Measurements from ENCODE around the gene EIF2AK3. TPM values are rescaled to one million over a fixed set of nuclear protein-coding genes. Genes with fewer than 3 reads are reported as not detected.

EIF2AK3 gene
- total RNA-seq, 1 donor from 2014 or later = 27.1 TPM

- H3K4me2 ChIP-seq (ENCODE audit: low read length) = no peak overlapping the region
- H3K79me2 ChIP-seq (ENCODE audit: insufficient read depth, low read length) = no peaks in the 10 kb centered on the region
- no peak overlapping the region for H3K27ac Mint-ChIP-seq (ENCODE audit: unreplicated experiment)
- no peak overlapping the region for H3K4me3 Mint-ChIP-seq (ENCODE audit: unreplicated experiment)
- FAIRE-seq (no peak), DNase-seq (ENCODE audit: low read depth) (peak; percentile 13)
- no peaks in the 10 kb centered on the region for H3K27me3 Mint-ChIP-seq (ENCODE audit: low read depth, unreplicated experiment)
- TF ChIP-seq EZH2 (IDR thresholded peaks at IDR 0.05; ENCODE audit: insufficient read depth, low read length) (no peak), CTCF (IDR thresholded peaks at IDR 0.05; ENCODE audit: insufficient read depth, low read depth, low read length) (no peak)
- H3K4me3 ChIP-seq (ENCODE audit: insufficient read depth, low read depth, low read length) = no peak overlapping the region
- no peak overlapping the region for H3K9ac ChIP-seq (ENCODE audit: low read length)
- H3K27me3 ChIP-seq (ENCODE audit: insufficient read depth, low read length) = no peaks in the 10 kb centered on the region
- H3K36me3 ChIP-seq (ENCODE audit: insufficient read depth, low read length) = no peaks in the 10 kb centered on the region
- H2AFZ ChIP-seq (ENCODE audit: low read depth, low read length) = no peak overlapping the region
- no peaks in the 10 kb centered on the region for H3K4me1 ChIP-seq (ENCODE audit: insufficient read depth, low read length)
- no peak overlapping the region for H3K27ac ChIP-seq (ENCODE audit: low read depth, low read length)
- no peaks in the 10 kb centered on the region for H3K9me3 ChIP-seq (ENCODE audit: insufficient read depth, low read depth, low read length)
- H4K20me1 ChIP-seq (ENCODE audit: insufficient read depth, low read length) = no peaks in the 10 kb centered on the region
- no peaks in the 10 kb centered on the region for H3K36me3 Mint-ChIP-seq (ENCODE audit: low read depth, unreplicated experiment)
- no peaks in the 10 kb centered on the region for H3K4me1 Mint-ChIP-seq (ENCODE audit: low read depth, unreplicated experiment)
- peaks cover 5% of the 10 kb centered on the region for H3K9me3 Mint-ChIP-seq (ENCODE audit: unreplicated experiment)
Observed at GRCh38 chr2:88540346-88540745, 86.9 kb downstream of the EIF2AK3 start.

GRCh38 chr2:88538362-88538917 is 88.8 kb downstream of the EIF2AK3 start:
- Mint-ChIP-seq H3K27me3 (ENCODE audit: low read depth, unreplicated experiment) (no peaks in the 10 kb centered on the region), H3K4me1 (ENCODE audit: low read depth, unreplicated experiment) (no peaks in the 10 kb centered on the region), H3K9me3 (ENCODE audit: unreplicated experiment) (peaks cover 5% of the 10 kb centered on the region), H3K4me3 (ENCODE audit: unreplicated experiment) (no peak overlapping the region), H3K27ac (ENCODE audit: unreplicated experiment) (peak overlapping the region; percentile 34), H3K36me3 (ENCODE audit: low read depth, unreplicated experiment) (no peaks in the 10 kb centered on the region)
- H3K4me1 ChIP-seq (ENCODE audit: insufficient read depth, low read length) = no peaks in the 10 kb centered on the region
- H3K4me2 ChIP-seq (ENCODE audit: low read length) = no peak overlapping the region
- no peaks in the 10 kb centered on the region for H3K36me3 ChIP-seq (ENCODE audit: insufficient read depth, low read length)
- DNase-seq (ENCODE audit: low read depth) (no peak), FAIRE-seq (no peak)
- H3K27ac ChIP-seq (ENCODE audit: low read depth, low read length) = no peak overlapping the region
- no peaks in the 10 kb centered on the region for H3K79me2 ChIP-seq (ENCODE audit: insufficient read depth, low read length)
- TF ChIP-seq EZH2 (IDR thresholded peaks at IDR 0.05; ENCODE audit: insufficient read depth, low read length) (no peak), CTCF (IDR thresholded peaks at IDR 0.05; ENCODE audit: insufficient read depth, low read depth, low read length) (no peak)
- no peak overlapping the region for H2AFZ ChIP-seq (ENCODE audit: low read depth, low read length)
- H3K9ac ChIP-seq (ENCODE audit: low read length) = no peak overlapping the region
- no peak overlapping the region for H3K4me3 ChIP-seq (ENCODE audit: insufficient read depth, low read depth, low read length)
- peaks cover 1% of the 10 kb centered on the region for H3K9me3 ChIP-seq (ENCODE audit: insufficient read depth, low read depth, low read length)
- no peaks in the 10 kb centered on the region for H3K27me3 ChIP-seq (ENCODE audit: insufficient read depth, low read length)
- no peaks in the 10 kb centered on the region for H4K20me1 ChIP-seq (ENCODE audit: insufficient read depth, low read length)

DNA sequence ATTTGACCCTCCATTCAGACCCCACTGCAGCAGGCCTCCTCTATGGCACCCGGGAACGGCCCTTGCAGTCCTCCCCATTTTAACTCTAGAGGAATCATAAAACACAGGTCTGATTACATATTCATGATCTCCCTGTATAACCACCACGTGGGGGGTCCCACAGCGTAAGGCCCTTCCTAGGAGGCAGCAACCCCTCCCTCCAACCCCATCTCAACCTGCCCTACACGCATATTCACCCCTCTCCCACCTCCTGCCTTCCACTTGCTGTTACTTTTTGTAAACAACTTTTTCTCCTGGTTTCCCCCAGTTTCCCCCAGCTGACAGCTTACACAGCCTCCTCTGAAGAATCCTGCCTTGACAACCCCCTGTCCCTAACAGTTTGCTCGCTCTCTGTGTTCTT is 89.6 kb downstream of the EIF2AK3 start:
- no peaks in the 10 kb centered on the region for H3K4me1 Mint-ChIP-seq (ENCODE audit: low read depth, unreplicated experiment)
- Histone ChIP-seq H3K27ac (ENCODE audit: low read depth, low read length) (no peak overlapping the region), H3K9ac (ENCODE audit: low read length) (no peak overlapping the region), H3K27me3 (ENCODE audit: insufficient read depth, low read length) (no peaks in the 10 kb centered on the region), H4K20me1 (ENCODE audit: insufficient read depth, low read length) (no peaks in the 10 kb centered on the region), H3K79me2 (ENCODE audit: insufficient read depth, low read length) (no peaks in the 10 kb centered on the region), H2AFZ (ENCODE audit: low read depth, low read length) (no peak overlapping the region), H3K4me2 (ENCODE audit: low read length) (no peak overlapping the region), H3K9me3 (ENCODE audit: insufficient read depth, low read depth, low read length) (peaks cover 3% of the 10 kb centered on the region), H3K4me1 (ENCODE audit: insufficient read depth, low read length) (no peaks in the 10 kb centered on the region), H3K4me3 (ENCODE audit: insufficient read depth, low read depth, low read length) (no peak overlapping the region), H3K36me3 (ENCODE audit: insufficient read depth, low read length) (no peaks in the 10 kb centered on the region)
- TF ChIP-seq CTCF (IDR thresholded peaks at IDR 0.05; ENCODE audit: insufficient read depth, low read depth, low read length) (no peak), EZH2 (IDR thresholded peaks at IDR 0.05; ENCODE audit: insufficient read depth, low read length) (no peak)
- H3K36me3 Mint-ChIP-seq (ENCODE audit: low read depth, unreplicated experiment) = no peaks in the 10 kb centered on the region
- H3K4me3 Mint-ChIP-seq (ENCODE audit: unreplicated experiment) = no peak overlapping the region
- peaks cover 5% of the 10 kb centered on the region for H3K9me3 Mint-ChIP-seq (ENCODE audit: unreplicated experiment)
- H3K27ac Mint-ChIP-seq (ENCODE audit: unreplicated experiment) = no peak overlapping the region
- DNase-seq (ENCODE audit: low read depth) (no peak), FAIRE-seq (no peak)
- no peaks in the 10 kb centered on the region for H3K27me3 Mint-ChIP-seq (ENCODE audit: low read depth, unreplicated experiment)

All from astrocyte (in vitro differentiated cells and primary cell).